ENCODE data around the gene HBG1.
"Not testable (repeated sequence)": the region's sequence is repeated elsewhere in the genome, so short reads cannot be mapped to it uniquely, and the experiment has no call there.

HBG1 gene

GRCh38 chr11:5265832-5266231, 16.2 kb upstream of the HBG1 start:
- Histone ChIP-seq H3K4me1 (ENCODE audit: control insufficient read depth, insufficient read depth, low read length, poor library complexity, severe bottlenecking) (no peaks in the 10 kb centered on the region), H3K4me3 (ENCODE audit: insufficient read depth, low read depth, low read length, poor library complexity, severe bottlenecking) (no peak overlapping the region), H3K36me3 (ENCODE audit: control insufficient read depth, insufficient read depth, low read length) (no peaks in the 10 kb centered on the region), H3K27me3 (replicated peaks; ENCODE audit: control insufficient read depth, insufficient read depth, low read length, poor library complexity, severe bottlenecking) (no peaks in the 10 kb centered on the region), H3K9me3 (ENCODE audit: control insufficient read depth, low read length) (no peaks in the 10 kb centered on the region), H3K27ac (ENCODE audit: insufficient read depth, low read length, poor library complexity, severe bottlenecking) (no peak overlapping the region)
- DNase-seq, result no peak

DNA sequence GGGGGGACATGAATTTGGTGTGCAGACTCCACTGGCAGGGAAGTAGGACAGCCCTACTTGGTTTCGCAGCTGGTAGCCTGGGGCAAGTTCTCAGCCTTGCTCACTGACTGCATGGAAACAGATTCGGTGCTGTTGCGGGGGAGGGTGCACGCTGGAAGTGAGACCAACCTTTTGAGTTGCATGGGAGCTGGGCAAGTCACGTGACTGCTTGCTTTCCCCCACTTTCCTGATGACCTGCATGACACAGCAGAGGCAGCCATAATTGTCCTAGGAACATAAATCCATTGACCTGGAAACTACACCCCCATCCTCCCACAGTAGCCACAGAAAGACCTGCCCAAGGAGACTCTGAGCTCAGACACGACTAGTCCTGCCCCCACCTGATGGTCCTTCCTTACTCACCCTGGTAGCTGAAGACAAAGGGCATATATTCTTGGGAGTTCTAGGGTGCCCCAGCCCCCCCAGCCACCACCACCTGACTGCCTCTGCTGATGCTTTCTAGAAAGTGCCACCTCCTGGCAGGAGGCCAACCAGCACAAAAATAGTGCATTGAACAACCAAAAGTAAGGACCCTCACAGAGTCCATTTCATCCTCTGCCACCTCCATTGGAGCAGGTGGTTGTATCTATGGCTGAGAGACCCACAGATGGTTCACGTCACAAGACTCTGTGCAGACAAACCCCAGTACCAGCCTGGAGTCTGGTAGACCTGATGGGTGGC, 9.0 kb upstream of the HBG1 start:
- DNase-seq, result no peak
- Histone ChIP-seq H3K27ac (ENCODE audit: insufficient read depth, low read length, poor library complexity, severe bottlenecking) (no peak overlapping the region), H3K9me3 (ENCODE audit: control insufficient read depth, low read length) (no peaks in the 10 kb centered on the region), H3K4me1 (ENCODE audit: control insufficient read depth, insufficient read depth, low read length, poor library complexity, severe bottlenecking) (no peaks in the 10 kb centered on the region), H3K4me3 (ENCODE audit: insufficient read depth, low read depth, low read length, poor library complexity, severe bottlenecking) (no peak overlapping the region), H3K36me3 (ENCODE audit: control insufficient read depth, insufficient read depth, low read length) (no peaks in the 10 kb centered on the region), H3K27me3 (replicated peaks; ENCODE audit: control insufficient read depth, insufficient read depth, low read length, poor library complexity, severe bottlenecking) (no peaks in the 10 kb centered on the region)

DNA sequence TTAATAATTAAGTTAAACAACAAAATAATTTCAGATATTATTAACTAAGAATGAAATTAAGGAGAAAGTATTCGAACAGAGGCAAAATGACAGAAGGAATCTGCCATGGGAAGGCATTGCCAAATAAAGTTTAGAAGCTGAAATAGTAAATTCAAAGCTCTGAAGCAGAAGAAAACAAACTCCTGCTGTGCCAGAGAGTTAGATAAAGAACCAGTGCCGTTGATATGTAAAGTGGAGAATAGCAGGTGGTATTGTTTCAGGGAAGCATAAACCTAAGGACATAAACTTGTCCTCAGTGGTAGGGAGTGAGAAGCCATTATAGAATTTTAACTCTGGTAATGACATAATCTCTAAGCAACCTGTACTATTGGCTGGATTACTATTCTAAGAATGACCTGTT, 7.6 kb upstream of the HBG1 start:
- H3K4me3 ChIP-seq (ENCODE audit: insufficient read depth, low read depth, low read length, poor library complexity, severe bottlenecking), result no peak overlapping the region
- no peaks in the 10 kb centered on the region for H3K4me1 ChIP-seq (ENCODE audit: control insufficient read depth, insufficient read depth, low read length, poor library complexity, severe bottlenecking)
- H3K9me3 ChIP-seq (ENCODE audit: control insufficient read depth, low read length), result no peaks in the 10 kb centered on the region
- H3K27ac ChIP-seq (ENCODE audit: insufficient read depth, low read length, poor library complexity, severe bottlenecking), result no peak overlapping the region
- no peaks in the 10 kb centered on the region for H3K27me3 ChIP-seq (replicated peaks; ENCODE audit: control insufficient read depth, insufficient read depth, low read length, poor library complexity, severe bottlenecking)
- no peaks in the 10 kb centered on the region for H3K36me3 ChIP-seq (ENCODE audit: control insufficient read depth, insufficient read depth, low read length)
- no peak for DNase-seq

DNA sequence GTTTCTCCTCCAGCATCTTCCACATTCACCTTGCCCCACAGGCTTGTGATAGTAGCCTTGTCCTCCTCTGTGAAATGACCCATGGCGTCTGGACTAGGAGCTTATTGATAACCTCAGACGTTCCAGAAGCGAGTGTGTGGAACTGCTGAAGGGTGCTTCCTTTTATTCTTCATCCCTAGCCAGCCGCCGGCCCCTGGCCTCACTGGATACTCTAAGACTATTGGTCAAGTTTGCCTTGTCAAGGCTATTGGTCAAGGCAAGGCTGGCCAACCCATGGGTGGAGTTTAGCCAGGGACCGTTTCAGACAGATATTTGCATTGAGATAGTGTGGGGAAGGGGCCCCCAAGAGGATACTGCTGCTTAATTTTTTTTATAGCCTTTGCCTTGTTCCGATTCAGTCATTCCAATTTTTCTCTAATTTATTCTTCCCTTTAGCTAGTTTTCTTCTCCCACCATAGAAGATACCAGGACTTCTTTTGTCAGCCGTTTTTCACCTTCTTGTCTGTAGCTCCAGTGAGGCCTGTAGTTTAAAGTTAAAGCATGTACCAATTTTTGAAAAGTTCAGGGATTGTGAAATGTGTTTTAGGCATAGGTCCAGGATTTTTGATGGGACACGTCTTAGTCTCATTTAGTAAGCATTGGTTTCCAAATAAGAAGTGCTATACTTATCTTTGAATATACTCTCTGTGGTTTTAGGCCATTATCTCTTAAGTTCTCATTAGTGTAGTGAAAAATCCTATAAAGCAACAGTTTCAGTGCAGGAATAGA, 5.2 kb upstream of the HBG1 start, which contains the start of gene HBG2:
Gene HBG2, minus strand, starts transcription at position 136 of the 768 bp plus-strand sequence. Its CDS starts 53 bp downstream, at position 83.
- H3K4me3 ChIP-seq (ENCODE audit: insufficient read depth, low read depth, low read length, poor library complexity, severe bottlenecking); H3K9me3 ChIP-seq (ENCODE audit: control insufficient read depth, low read length); H3K36me3 ChIP-seq (ENCODE audit: control insufficient read depth, insufficient read depth, low read length): not testable (repeated sequence)

DNA sequence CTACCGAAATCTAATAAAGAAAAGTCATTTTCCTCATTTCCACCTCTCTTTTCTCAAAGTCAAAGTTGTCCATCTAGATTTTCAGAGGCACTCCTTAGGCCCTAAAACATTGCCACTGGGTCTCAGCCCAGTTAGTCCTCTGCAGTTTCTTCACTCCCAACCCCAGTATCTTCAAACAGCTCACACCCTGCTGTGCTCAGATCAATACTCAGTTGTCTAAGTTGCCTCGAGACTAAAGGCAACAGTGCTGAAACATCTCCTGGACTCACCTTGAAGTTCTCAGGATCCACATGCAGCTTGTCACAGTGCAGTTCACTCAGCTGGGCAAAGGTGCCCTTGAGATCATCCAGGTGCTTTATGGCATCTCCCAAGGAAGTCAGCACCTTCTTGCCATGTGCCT, 4.4 kb upstream of the HBG1 start:
- not testable (repeated sequence) for H3K4me3 ChIP-seq (ENCODE audit: insufficient read depth, low read depth, low read length, poor library complexity, severe bottlenecking); H3K27me3 ChIP-seq (replicated peaks; ENCODE audit: control insufficient read depth, insufficient read depth, low read length, poor library complexity, severe bottlenecking); H3K36me3 ChIP-seq (ENCODE audit: control insufficient read depth, insufficient read depth, low read length); H3K4me1 ChIP-seq (ENCODE audit: control insufficient read depth, insufficient read depth, low read length, poor library complexity, severe bottlenecking); H3K9me3 ChIP-seq (ENCODE audit: control insufficient read depth, low read length); DNase-seq; H3K27ac ChIP-seq (ENCODE audit: insufficient read depth, low read length, poor library complexity, severe bottlenecking)

More for the DNA sequence above, 5.2 kb upstream of the HBG1 start, which contains the start of gene HBG2:
- H3K4me1 ChIP-seq (ENCODE audit: control insufficient read depth, insufficient read depth, low read length, poor library complexity, severe bottlenecking); DNase-seq; H3K27ac ChIP-seq (ENCODE audit: insufficient read depth, low read length, poor library complexity, severe bottlenecking); H3K27me3 ChIP-seq (replicated peaks; ENCODE audit: control insufficient read depth, insufficient read depth, low read length, poor library complexity, severe bottlenecking): not testable (repeated sequence)

GRCh38 chr11:5253440-5253839, 3.8 kb upstream of the HBG1 start:
- not testable (repeated sequence) for H3K36me3 ChIP-seq (ENCODE audit: control insufficient read depth, insufficient read depth, low read length); DNase-seq; H3K4me1 ChIP-seq (ENCODE audit: control insufficient read depth, insufficient read depth, low read length, poor library complexity, severe bottlenecking); H3K27ac ChIP-seq (ENCODE audit: insufficient read depth, low read length, poor library complexity, severe bottlenecking); H3K27me3 ChIP-seq (replicated peaks; ENCODE audit: control insufficient read depth, insufficient read depth, low read length, poor library complexity, severe bottlenecking); H3K4me3 ChIP-seq (ENCODE audit: insufficient read depth, low read depth, low read length, poor library complexity, severe bottlenecking); H3K9me3 ChIP-seq (ENCODE audit: control insufficient read depth, low read length)

DNA sequence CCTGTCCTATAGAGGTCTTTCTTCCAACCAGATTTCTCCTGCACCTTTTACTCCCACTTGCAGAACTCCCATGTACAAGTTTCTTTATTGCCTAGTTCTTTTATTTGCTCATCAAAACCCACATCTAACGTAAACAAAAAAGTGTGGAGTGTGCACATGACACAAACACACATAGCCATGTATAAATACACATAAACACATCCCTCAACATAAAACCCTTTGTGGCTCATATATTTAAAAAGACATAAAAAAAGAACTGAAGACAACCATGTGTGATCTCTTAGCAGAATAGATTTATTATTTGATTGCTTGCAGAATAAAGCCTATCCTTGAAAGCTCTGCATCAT, 3.2 kb upstream of the HBG1 start:
- Histone ChIP-seq H3K4me3 (ENCODE audit: insufficient read depth, low read depth, low read length, poor library complexity, severe bottlenecking) (no peak overlapping the region), H3K27ac (ENCODE audit: insufficient read depth, low read length, poor library complexity, severe bottlenecking) (no peak overlapping the region), H3K4me1 (ENCODE audit: control insufficient read depth, insufficient read depth, low read length, poor library complexity, severe bottlenecking) (no peaks in the 10 kb centered on the region), H3K27me3 (replicated peaks; ENCODE audit: control insufficient read depth, insufficient read depth, low read length, poor library complexity, severe bottlenecking) (no peaks in the 10 kb centered on the region), H3K9me3 (ENCODE audit: control insufficient read depth, low read length) (no peaks in the 10 kb centered on the region), H3K36me3 (ENCODE audit: control insufficient read depth, insufficient read depth, low read length) (no peaks in the 10 kb centered on the region)
- DNase-seq, result no peak

DNA sequence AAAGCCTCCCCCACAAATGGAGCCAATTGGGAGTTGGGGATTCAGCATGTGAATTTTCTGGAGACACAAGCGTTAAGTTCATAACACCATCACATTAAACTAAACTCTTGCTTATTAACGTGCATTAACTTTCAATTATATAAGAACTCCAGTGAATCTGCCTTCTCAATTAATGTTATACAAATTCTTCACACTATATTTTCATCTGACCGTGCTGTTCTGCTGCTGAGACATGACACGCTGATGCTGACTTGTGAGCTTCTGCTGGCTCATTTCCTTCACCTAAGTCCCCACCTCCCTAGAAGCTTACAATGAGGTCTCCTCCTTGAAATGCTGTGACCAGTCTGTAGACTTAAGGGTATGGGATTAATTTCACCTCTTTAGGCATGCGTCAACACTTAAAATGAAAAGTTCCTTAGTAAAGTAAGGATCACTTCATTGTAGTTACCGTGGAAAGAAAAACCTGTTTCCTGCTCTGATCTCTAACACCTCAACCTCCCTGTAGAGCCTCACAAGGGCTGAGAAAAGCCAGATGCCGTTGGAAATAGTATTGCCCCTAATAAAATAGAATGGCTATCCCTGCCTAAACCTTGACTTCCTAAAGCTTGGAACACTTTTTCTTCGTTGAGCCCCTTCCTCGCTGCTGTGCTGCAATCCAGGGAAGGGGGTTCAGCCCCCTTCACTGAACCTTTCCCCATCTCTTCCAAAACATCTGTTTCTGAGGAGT, 2.7 kb upstream of the HBG1 start:
- no peak overlapping the region for H3K4me3 ChIP-seq (ENCODE audit: insufficient read depth, low read depth, low read length, poor library complexity, severe bottlenecking)
- no peaks in the 10 kb centered on the region for H3K4me1 ChIP-seq (ENCODE audit: control insufficient read depth, insufficient read depth, low read length, poor library complexity, severe bottlenecking)
- no peaks in the 10 kb centered on the region for H3K9me3 ChIP-seq (ENCODE audit: control insufficient read depth, low read length)
- no peak for DNase-seq
- H3K36me3 ChIP-seq (ENCODE audit: control insufficient read depth, insufficient read depth, low read length), result no peaks in the 10 kb centered on the region
- no peak overlapping the region for H3K27ac ChIP-seq (ENCODE audit: insufficient read depth, low read length, poor library complexity, severe bottlenecking)
- H3K27me3 ChIP-seq (replicated peaks; ENCODE audit: control insufficient read depth, insufficient read depth, low read length, poor library complexity, severe bottlenecking), result no peaks in the 10 kb centered on the region

DNA sequence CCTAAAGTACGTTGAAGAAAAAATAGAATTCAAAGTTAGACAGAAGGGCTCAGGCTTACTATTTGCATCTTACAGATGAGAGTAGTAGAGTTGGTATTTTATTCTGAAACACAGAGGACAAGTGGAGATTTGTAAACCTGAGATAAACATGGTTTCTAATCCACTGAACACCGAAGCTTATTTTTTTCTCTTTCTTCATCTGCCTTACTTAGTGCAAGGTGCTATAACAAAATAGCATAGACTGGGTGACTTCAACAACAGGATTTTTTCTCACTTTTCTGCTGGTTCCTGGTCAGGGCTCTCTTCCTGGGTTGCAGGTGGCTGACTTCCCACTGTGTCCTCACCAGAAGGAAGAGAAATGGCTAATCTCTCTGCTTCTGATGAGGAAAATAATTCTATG, 2.1 kb upstream of the HBG1 start:
- no peak overlapping the region for H3K4me3 ChIP-seq (ENCODE audit: insufficient read depth, low read depth, low read length, poor library complexity, severe bottlenecking)
- H3K4me1 ChIP-seq (ENCODE audit: control insufficient read depth, insufficient read depth, low read length, poor library complexity, severe bottlenecking), result no peaks in the 10 kb centered on the region
- DNase-seq, result no peak
- no peaks in the 10 kb centered on the region for H3K36me3 ChIP-seq (ENCODE audit: control insufficient read depth, insufficient read depth, low read length)
- no peaks in the 10 kb centered on the region for H3K9me3 ChIP-seq (ENCODE audit: control insufficient read depth, low read length)
- no peaks in the 10 kb centered on the region for H3K27me3 ChIP-seq (replicated peaks; ENCODE audit: control insufficient read depth, insufficient read depth, low read length, poor library complexity, severe bottlenecking)
- no peak overlapping the region for H3K27ac ChIP-seq (ENCODE audit: insufficient read depth, low read length, poor library complexity, severe bottlenecking)

All from effector memory CD4-positive, alpha-beta T cell (primary cell).